HepG2 (cell line): ENCODE data around the gene KCNJ5. TPM values are rescaled to one million over a fixed set of nuclear protein-coding genes. Genes with fewer than 3 reads are reported as not detected.

Experiments
- ATAC-seq: fragments of 200-7000 bp; cut with Tn5 transposase; 3 replicates; pipeline ENCODE4 v1.9.1; 2020; ENCODE audit warnings: mild to moderate bottlenecking, moderate library complexity
- BruUV-seq: library from RNA; stranded (reverse); fragments of 400-500 nt; replicated peaks from 2 replicates; lab custom pipeline; 2021; lab: Mats Ljungman, UMichigan
- CTCF ChIA-PET: fragments of 300-600 bp; formaldehyde crosslinking; extraction: SDS; loops from one replicate; lab custom pipeline; 2021; ENCODE audit warnings: low total read pairs, inconsistent platforms, low intra/inter-chr PET ratio; lab: Yijun Ruan, JAX
- POLR2A ChIA-PET: fragments of 350-600 bp; sonication (Branson Sonifier 250); formaldehyde crosslinking; loops from one replicate; lab custom pipeline; 2020; ENCODE audit warnings: antibody characterized with exemption, inconsistent platforms; lab: Yijun Ruan, JAX
- DNase-seq: peaks from one replicate; pipeline ENCODE4 v3.0.0-alpha.2; 2015; ENCODE audit warnings: low spot score
- FAIRE-seq: peaks from 3 replicates; lab custom pipeline; 2011; peaks lifted over from hg19 to GRCh38; lab: Jason Lieb, UNC
- H2AFZ ChIP-seq: one replicate; pipeline ENCODE4 v1.6.1; 2011; ENCODE audit warnings: low read length, inconsistent platforms
- H3K27ac ChIP-seq: fragments of 300-600 bp; 3 replicates; pipeline ENCODE4 v1.8.0; 2011; ENCODE audit warnings: mixed run types, mild to moderate bottlenecking, mixed read lengths, low read length, inconsistent platforms; ENCODE audit not compliant: insufficient read depth; ENCODE audit errors: extremely low read length
- H3K27me3 ChIP-seq, 2 experiments: fragments of 200-600 bp in 1 of 2; 2 replicates in 1 of 2; 3 replicates in 1 of 2; pipeline versions ENCODE4 v1.6.0 to v1.8.0; 2011; ENCODE audit warnings: low read length in 2 of 2, mild to moderate bottlenecking in 2 of 2, moderate library complexity in 2 of 2, inconsistent platforms in 1 of 2; ENCODE audit not compliant: insufficient read depth in 2 of 2, control insufficient read depth in 1 of 2
- H3K36me3 ChIP-seq, 2 experiments: fragments of 200-600 bp in 1 of 2; replicated peaks in 1 of 2; 2 replicates in 1 of 2; 3 replicates in 1 of 2; pipeline versions ENCODE4 v1.5.1 to v1.8.0; 2011; ENCODE audit warnings: low read length in 2 of 2, inconsistent platforms in 1 of 2; ENCODE audit not compliant: insufficient read depth in 2 of 2, control insufficient read depth in 1 of 2
- H3K4me1 ChIP-seq: 2 replicates; pipeline ENCODE4 v1.5.1; 2012; ENCODE audit warnings: low read length, inconsistent platforms; ENCODE audit not compliant: insufficient read depth
- H3K4me2 ChIP-seq: 2 replicates; pipeline ENCODE4 v1.6.0; 2011; ENCODE audit warnings: low read depth, low read length, inconsistent platforms
- H3K4me3 ChIP-seq, 3 experiments: fragments of 200-600 bp in 1 of 3; sonication (generic), shearing (Covaris generic) in 1 of 3; replicated peaks in 1 of 3; 2 replicates each; pipeline ENCODE4 v1.5.1; 2011 to 2016; ENCODE audit warnings: low read length in 3 of 3, inconsistent platforms in 2 of 3, low read depth in 2 of 3, mild to moderate bottlenecking in 2 of 3, control low read depth in 1 of 3, mixed read lengths in 1 of 3; ENCODE audit not compliant: insufficient read depth in 1 of 3
- H3K79me2 ChIP-seq: one replicate; pipeline ENCODE4 v1.6.1; 2011; ENCODE audit warnings: low read length, inconsistent platforms; ENCODE audit not compliant: insufficient read depth
- H3K9ac ChIP-seq: 2 replicates; pipeline ENCODE4 v1.6.0; 2011; ENCODE audit warnings: mild to moderate bottlenecking, low read depth, low read length, inconsistent platforms; ENCODE audit not compliant: insufficient read depth
- H3K9me3 ChIP-seq: 2 replicates; pipeline ENCODE4 v1.5.1; 2012; ENCODE audit warnings: mild to moderate bottlenecking, low read length
- H4K20me1 ChIP-seq: 2 replicates; pipeline ENCODE4 v1.6.0; 2011; ENCODE audit warnings: inconsistent platforms, mild to moderate bottlenecking, low read length, moderate library complexity; ENCODE audit not compliant: insufficient read depth
- DRAP1 ChIP-seq: IDR thresholded peaks from 2 replicates; pipeline ENCODE4 v1.6.1; 2016; ENCODE audit warnings: missing genetic modification reagents, missing compliant biosample characterization
- HCFC1 ChIP-seq: fragments of 150-350 bp; IDR thresholded peaks from 2 replicates; pipeline ENCODE4 v1.6.1; 2014; ENCODE audit warnings: low read depth, low read length
- KMT2A ChIP-seq: sonication (generic); formaldehyde crosslinking; IDR thresholded peaks from 2 replicates; pipeline ENCODE4 v1.4.0; 2020; ENCODE audit warnings: missing genetic modification reagents
- MZF1 ChIP-seq: sonication (generic); formaldehyde crosslinking; IDR thresholded peaks from 2 replicates; pipeline ENCODE4 v1.8.1; 2023; ENCODE audit warnings: mild to moderate bottlenecking, missing genetic modification reagents, borderline replicate concordance
- NKX3-1 ChIP-seq: sonication (generic); formaldehyde crosslinking; IDR thresholded peaks from 2 replicates; pipeline ENCODE4 v1.5.0; 2020; ENCODE audit warnings: missing genetic modification reagents
- NPAS2 ChIP-seq: sonication (generic); formaldehyde crosslinking; IDR thresholded peaks from 2 replicates; pipeline ENCODE4 v1.8.0; 2022; ENCODE audit warnings: mild to moderate bottlenecking, missing genetic modification reagents, borderline replicate concordance
- REPIN1 ChIP-seq: sonication (generic); formaldehyde crosslinking; IDR thresholded peaks from 2 replicates; pipeline ENCODE4 v1.8.0; 2022; ENCODE audit warnings: missing genetic modification reagents, low read depth, mild to moderate bottlenecking, borderline replicate concordance
- RFX1 ChIP-seq: fragments of 450-650 bp; IDR thresholded peaks from 2 replicates; pipeline ENCODE4 v1.6.1; 2017
- TCF12 ChIP-seq, 2 experiments: fragments of 450-650 bp in 1 of 2; sonication (generic) in 1 of 2; formaldehyde crosslinking in 1 of 2; IDR thresholded peaks; 2 replicates each; pipeline versions ENCODE4 v1.6.1 to v1.8.0; 2017 to 2022; ENCODE audit warnings: antibody characterized with exemption in 1 of 2, mild to moderate bottlenecking in 1 of 2, missing genetic modification reagents in 1 of 2, moderate library complexity in 1 of 2
- TP53 ChIP-seq: sonication (generic); formaldehyde crosslinking; conservative IDR thresholded peaks from 2 replicates; pipeline ENCODE4 v1.4.0; 2020; ENCODE audit warnings: missing genetic modification reagents
- ZNF800 ChIP-seq: sonication (generic); formaldehyde crosslinking; IDR thresholded peaks from 2 replicates; pipeline ENCODE4 v1.4.0; 2020; ENCODE audit warnings: missing genetic modification reagents
- ZNF850 ChIP-seq: sonication (generic); formaldehyde crosslinking; conservative IDR thresholded peaks from 2 replicates; pipeline ENCODE4 v1.9.0; 2021; ENCODE audit warnings: mild to moderate bottlenecking, missing genetic modification reagents
- WGBS: methylation state at CpG from one replicate; pipeline ENCODE4 v1.1.6; 2017; ENCODE audit warnings: low lambda C conversion rate; 5-methylcytosine and 5-hydroxymethylcytosine counted together
- in situ Hi-C: cut with HindIII; loops from 2 replicates; pipeline ENCODE4 v1.10.0; 2017; ENCODE audit warnings: low pct_unique_long_range_greater_than_20kb; ENCODE audit not compliant: extremely low pct_ligation_motif_present
- intact Hi-C: fragments of 100-400 bp; cut with micrococcal nuclease; formaldehyde crosslinking; loops from one replicate; pipeline ENCODE4 v1.10.0; 2022; ENCODE audit not compliant: unreplicated experiment
- polyA plus RNA-seq, 8 experiments: library from polyadenylated mRNA; depleted of rRNA in 3 of 8; stranded (reverse) in 7 of 8; unstranded in 1 of 8; fragments of >200 nt; fragmentation: Illumina TruSeq in 4 of 8; extraction: Trizol in 4 of 8; gene quantifications; 2 replicates each; pipeline versions ENCODE4 v1.2.1 to v1.2.3, GENCODE V29; 2011 to 2016; ENCODE audit warnings: low read depth in 4 of 8, missing spikeins in 1 of 8, mixed read lengths in 1 of 8; ENCODE audit not compliant: insufficient read depth in 1 of 8
- total RNA-seq, 5 experiments: library from RNA; depleted of rRNA; stranded (reverse); fragments of >200 nt; fragmentation: Illumina TruSeq; extraction: Trizol; gene quantifications; 2 replicates each; pipeline ENCODE4 v1.2.3, GENCODE V29; 2016; ENCODE audit warnings: low read depth in 1 of 5

Gene KCNJ5
- total and polyA plus RNA-seq, 2 of the 13 experiments (the other 11 are each of a cell fraction or from before 2014, with no cell fraction given): not detected

- TF ChIP-seq NKX3-1 (CRISPR knock-in tag) (no peak), ZNF850 (CRISPR knock-in tag) (no peak), HCFC1 (no peak), ZNF800 (no peak), DRAP1 (no peak), TCF12 (IDR thresholded peaks at IDR 0.05) (no peak), TCF12 (CRISPR knock-in tag; IDR thresholded peaks at IDR 0.05) (no peak), KMT2A (CRISPR knock-in tag) (no peak), REPIN1 (no peak)
Measured at GRCh38 chr11:128934351-128934750, 43.2 kb downstream of the KCNJ5 start (continued).

GRCh38 chr11:128934926-128935325, 43.8 kb downstream of the KCNJ5 start:
- no peak for ATAC-seq

More at GRCh38 chr11:128934926-128935325, 43.8 kb downstream of the KCNJ5 start:
- Histone ChIP-seq H3K36me3 (no peaks in the 10 kb centered on the region), H3K4me1 (no peaks in the 10 kb centered on the region), H3K27me3 (peaks cover 7 to 37% of the 10 kb centered on the region in 2 experiments; a peak in 3 of 5 replicates), H3K79me2 (no peaks in the 10 kb centered on the region), H3K4me2 (no peak overlapping the region), H3K27ac (no peak overlapping the region), H2AFZ (no peak overlapping the region), H3K9ac (no peak overlapping the region), H3K9me3 (no peaks in the 10 kb centered on the region), H4K20me1 (no peaks in the 10 kb centered on the region), H3K4me3 (no peak overlapping the region)
- DNase-seq (no peak), FAIRE-seq (no peak)
- ChIA-PET CTCF (no interaction called here), POLR2A (no interaction called here)
- in situ Hi-C loops (no loop called here), intact Hi-C loops (no loop called here)
- no TSS peak for BruUV-seq
- TF ChIP-seq MZF1 (CRISPR knock-in tag) (no peak), TP53 (no peak), NPAS2 (CRISPR knock-in tag) (no peak), RFX1 (no peak)
- WGBS: 43% methylated on average over 3 of the region's 10 CpGs
